ENCODE results near the gene TMEM18.

DNA sequence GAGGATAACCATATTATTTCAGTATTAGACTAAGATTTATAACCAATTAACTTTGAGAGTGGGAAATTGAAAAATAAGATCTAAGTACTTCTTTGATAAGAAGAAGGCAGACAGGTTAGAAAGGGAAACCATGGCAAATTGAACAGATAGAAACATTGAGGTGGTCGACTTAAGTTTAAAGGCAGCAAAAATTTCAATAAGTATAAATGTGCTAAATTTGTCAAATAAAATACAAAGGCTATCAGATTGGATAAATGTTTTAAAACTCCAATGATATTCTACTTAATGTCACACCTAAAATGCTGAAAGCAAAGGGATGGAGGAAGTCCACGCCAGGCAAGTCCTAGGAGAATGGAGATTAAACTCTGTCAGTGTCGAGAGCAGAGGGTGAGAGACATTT is 59.2 kb downstream of the TMEM18 start:
- TF ChIP-seq POLR2A (IDR thresholded peaks at IDR 0.05; ENCODE audit: low read length) (no peak), GATA1 (IDR thresholded peaks at IDR 0.05; ENCODE audit: low read depth, low read length) (no peak)
